Endothelial cell (in vitro differentiated cells): ENCODE results near the gene SIL1. TPM values are rescaled to one million over a fixed set of nuclear protein-coding genes. Genes with fewer than 3 reads are reported as not detected.
A peak's percentile ranks its signal among the peaks of the same experiment; 100 is the strongest.
"Not testable (repeated sequence)": the region's sequence is repeated elsewhere in the genome, so short reads cannot be mapped to it uniquely, and the experiment has no call there.

Source experiments
- DNase-seq: peaks from one replicate; pipeline ENCODE4 v3.0.0; 2021; ENCODE audit warnings: low spot score
- H3K27ac Mint-ChIP-seq: one replicate; pipeline ENCODE4 v1.8.0; 2021; ENCODE audit warnings: mixed read lengths, inconsistent platforms; ENCODE audit not compliant: unreplicated experiment
- H3K27me3 Mint-ChIP-seq: one replicate; pipeline ENCODE4 v1.8.0; 2021; ENCODE audit warnings: mild to moderate bottlenecking, moderate library complexity, mixed read lengths, inconsistent platforms; ENCODE audit not compliant: unreplicated experiment
- H3K36me3 Mint-ChIP-seq: one replicate; pipeline ENCODE4 v1.8.0; 2021; ENCODE audit warnings: mild to moderate bottlenecking, low read depth, mixed read lengths, inconsistent platforms; ENCODE audit not compliant: unreplicated experiment
- H3K4me1 Mint-ChIP-seq: one replicate; pipeline ENCODE4 v1.8.0; 2021; ENCODE audit warnings: mild to moderate bottlenecking, mixed read lengths, inconsistent platforms; ENCODE audit not compliant: unreplicated experiment
- H3K4me3 Mint-ChIP-seq: one replicate; pipeline ENCODE4 v1.8.0; 2021; ENCODE audit warnings: mild to moderate bottlenecking, mixed read lengths, inconsistent platforms; ENCODE audit not compliant: unreplicated experiment
- H3K9me3 Mint-ChIP-seq: one replicate; pipeline ENCODE4 v1.8.0; 2021; ENCODE audit warnings: mixed read lengths, inconsistent platforms; ENCODE audit not compliant: unreplicated experiment
- CTCF ChIP-seq: fragments of 200-600 bp; sonication (generic); IDR thresholded peaks from one replicate; pipeline ENCODE4 v1.5.0; 2021; ENCODE audit warnings: antibody characterized with exemption; ENCODE audit not compliant: unreplicated experiment
- total RNA-seq: library from RNA; stranded (reverse); fragmentation: NEBNext Ultra II Directional; extraction: Animal tissue kit (Norgen Biotek cat#: 25700); gene quantifications from one replicate; pipeline ENCODE4 v1.2.1, GENCODE V29; 2021; ENCODE audit not compliant: unreplicated experiment

SIL1 gene
- total RNA-seq, 1 donor from 2014 or later: 35.6 TPM

- Mint-ChIP-seq H3K4me1 (peaks cover 22% of the 10 kb centered on the region), H3K4me3 (no peak overlapping the region), H3K36me3 (no peaks in the 10 kb centered on the region), H3K27ac (no peak overlapping the region), H3K27me3 (peaks cover 9% of the 10 kb centered on the region), H3K9me3 (no peaks in the 10 kb centered on the region)
- DNase-seq: no peak
- no peak for TF ChIP-seq CTCF
Measured at GRCh38 chr5:139181322-139181730, 16.8 kb downstream of the SIL1 start.

GRCh38 chr5:139180850-139181249 is 17.3 kb downstream of the SIL1 start:
- no peak overlapping the region for H3K4me3 Mint-ChIP-seq
- no peak for TF ChIP-seq CTCF
- peaks cover 20% of the 10 kb centered on the region for H3K4me1 Mint-ChIP-seq
- peaks cover 9% of the 10 kb centered on the region for H3K27me3 Mint-ChIP-seq
- no peak for DNase-seq
- no peaks in the 10 kb centered on the region for H3K9me3 Mint-ChIP-seq
- no peaks in the 10 kb centered on the region for H3K36me3 Mint-ChIP-seq
- H3K27ac Mint-ChIP-seq: no peak overlapping the region

- not testable (repeated sequence) for H3K36me3 Mint-ChIP-seq, H3K4me3 Mint-ChIP-seq, H3K27ac Mint-ChIP-seq, DNase-seq, H3K27me3 Mint-ChIP-seq, H3K9me3 Mint-ChIP-seq
- H3K4me1 Mint-ChIP-seq: peaks cover 15% of the 10 kb centered on the region
Measured at GRCh38 chr5:139179778-139180513, 18.2 kb downstream of the SIL1 start.

GRCh38 chr5:139178935-139179334 is 19.2 kb downstream of the SIL1 start:
- peak overlapping the region; percentile 32 for H3K27ac Mint-ChIP-seq
- DNase-seq: no peak
- no peak for TF ChIP-seq CTCF
- H3K9me3 Mint-ChIP-seq: no peaks in the 10 kb centered on the region
- H3K4me3 Mint-ChIP-seq: no peak overlapping the region
- peaks cover 9% of the 10 kb centered on the region for H3K27me3 Mint-ChIP-seq
- no peaks in the 10 kb centered on the region for H3K36me3 Mint-ChIP-seq
- H3K4me1 Mint-ChIP-seq: peaks cover 15% of the 10 kb centered on the region

- DNase-seq: no peak
- peak overlapping the region; percentile 1 for H3K4me3 Mint-ChIP-seq
- peaks cover 9% of the 10 kb centered on the region for H3K27me3 Mint-ChIP-seq
- H3K27ac Mint-ChIP-seq: peak overlapping the region; percentile 12
- peaks cover 12% of the 10 kb centered on the region for H3K4me1 Mint-ChIP-seq
- no peaks in the 10 kb centered on the region for H3K36me3 Mint-ChIP-seq
- no peak for TF ChIP-seq CTCF
- no peaks in the 10 kb centered on the region for H3K9me3 Mint-ChIP-seq
Measured at GRCh38 chr5:139178589-139178917, 19.6 kb downstream of the SIL1 start.
